Testis (tissue), 3 donors: ENCODE results near the gene MFSD12. TPM values are rescaled to one million over a fixed set of nuclear protein-coding genes. Genes with fewer than 3 reads are reported as not detected.
"Not testable (repeated sequence)": the region's sequence is repeated elsewhere in the genome, so short reads cannot be mapped to it uniquely, and the experiment has no call there.

Experiments
- DNase-seq: peaks from one replicate; pipeline ENCODE4 v3.0.0-alpha.2; 2019
- H3K27ac ChIP-seq, 2 donors: fragments of 200-600 bp; sonication (generic); one replicate each; pipeline ENCODE4 v1.5.1; 2019
- H3K27me3 ChIP-seq: fragments of 200-600 bp; sonication (generic); one replicate; pipeline ENCODE4 v1.5.1; 2019
- H3K36me3 ChIP-seq: fragments of 200-600 bp; sonication (generic); one replicate; pipeline ENCODE4 v1.5.1; 2017; ENCODE audit warnings: low read depth; ENCODE audit errors: missing control alignments
- H3K4me1 ChIP-seq: fragments of 200-600 bp; sonication (generic); one replicate; pipeline ENCODE4 v1.5.1; 2019
- H3K4me3 ChIP-seq, 2 donors: fragments of 200-600 bp; sonication (generic); one replicate each; pipeline ENCODE4 v1.5.1; 2017 to 2019
- H3K9me3 ChIP-seq: fragments of 200-600 bp; sonication (generic); one replicate; pipeline ENCODE4 v1.5.1; 2017
- POLR2A ChIP-seq: fragments of 450-650 bp; IDR thresholded peaks from one replicate; pipeline ENCODE4 v1.6.1; 2017; ENCODE audit warnings: antibody characterized with exemption, mild to moderate bottlenecking, moderate library complexity
- WGBS, 2 donors: methylation state at CpG; one replicate each; pipeline ENCODE4 v1.1.5; 2018; 5-methylcytosine and 5-hydroxymethylcytosine counted together
- intact Hi-C: fragments of 100-400 bp; cut with DNase I; formaldehyde crosslinking; loops from one replicate; pipeline ENCODE4 v1.15.1; 2023; ENCODE audit warnings: low total_unique reads
- polyA plus RNA-seq: library from polyadenylated mRNA; stranded (reverse); fragments of 350-450 nt; fragmentation: Illumina TruSeq; extraction: RNeasy Lipid Tissue Mini Kit (QIAGEN cat#74804); gene quantifications from one replicate; pipeline ENCODE4 v1.2.3, GENCODE V29; 2014; ENCODE audit warnings: low read depth, low replicate concordance; ENCODE audit not compliant: insufficient read depth
- total RNA-seq, 2 donors: library from RNA; depleted of rRNA; stranded (reverse); fragments of >200 nt; gene quantifications; one replicate each; pipeline ENCODE4 v1.2.3, GENCODE V29; 2016
- TF ChIP-seq, protein P1 (sequence below), 3 experiments: fragments of 450-650 bp in 2 of 3; fragments of 200-600 bp in 1 of 3; sonication (generic) in 1 of 3; IDR thresholded peaks; one replicate each; pipeline ENCODE4 v1.5.1; 2016 to 2019; ENCODE audit warnings: antibody characterized with exemption in 3 of 3, mild to moderate bottlenecking in 2 of 3, moderate library complexity in 1 of 3

The MFSD12 gene
- total and polyA plus RNA-seq, 3 donors from 2014 or later = 32.8 to 95.1 (median 83.9) TPM

DNA sequence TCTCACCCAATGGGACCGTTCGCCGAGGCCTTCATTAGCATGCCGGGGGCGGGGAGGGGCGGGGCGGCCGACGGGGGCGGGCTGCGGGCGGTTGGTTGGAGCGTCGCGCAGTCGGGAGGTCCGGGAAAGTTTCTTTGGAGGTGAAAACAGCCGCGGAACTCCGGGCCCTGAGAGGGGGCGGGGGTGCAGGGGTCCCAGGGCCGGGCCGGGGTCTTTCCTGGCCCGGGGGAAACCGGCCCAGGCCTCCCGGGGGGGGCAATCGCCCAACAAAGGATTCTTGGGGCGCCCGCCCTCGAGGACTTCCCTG lies 15.4 kb upstream of the MFSD12 start, which contains the start of gene HMG20B:
Gene HMG20B (plus strand): TSS at position 90 of the 307 bp plus-strand sequence. CDS start 366 bp downstream, outside the sequence.
- H3K36me3 ChIP-seq = no peaks in the 10 kb centered on the region
- DNase-seq = no peak
- peak within 1 kb of the TSS; percentile 83 to 89 for H3K4me3 ChIP-seq
- intact Hi-C loops = no loop called here
- H3K27ac ChIP-seq = peak within 1 kb of the TSS; percentile 20 to 81
- TF ChIP-seq, protein P1, sequence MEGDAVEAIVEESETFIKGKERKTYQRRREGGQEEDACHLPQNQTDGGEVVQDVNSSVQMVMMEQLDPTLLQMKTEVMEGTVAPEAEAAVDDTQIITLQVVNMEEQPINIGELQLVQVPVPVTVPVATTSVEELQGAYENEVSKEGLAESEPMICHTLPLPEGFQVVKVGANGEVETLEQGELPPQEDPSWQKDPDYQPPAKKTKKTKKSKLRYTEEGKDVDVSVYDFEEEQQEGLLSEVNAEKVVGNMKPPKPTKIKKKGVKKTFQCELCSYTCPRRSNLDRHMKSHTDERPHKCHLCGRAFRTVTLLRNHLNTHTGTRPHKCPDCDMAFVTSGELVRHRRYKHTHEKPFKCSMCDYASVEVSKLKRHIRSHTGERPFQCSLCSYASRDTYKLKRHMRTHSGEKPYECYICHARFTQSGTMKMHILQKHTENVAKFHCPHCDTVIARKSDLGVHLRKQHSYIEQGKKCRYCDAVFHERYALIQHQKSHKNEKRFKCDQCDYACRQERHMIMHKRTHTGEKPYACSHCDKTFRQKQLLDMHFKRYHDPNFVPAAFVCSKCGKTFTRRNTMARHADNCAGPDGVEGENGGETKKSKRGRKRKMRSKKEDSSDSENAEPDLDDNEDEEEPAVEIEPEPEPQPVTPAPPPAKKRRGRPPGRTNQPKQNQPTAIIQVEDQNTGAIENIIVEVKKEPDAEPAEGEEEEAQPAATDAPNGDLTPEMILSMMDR (IDR thresholded peaks at IDR 0.05) = no peak
- no peak for TF ChIP-seq POLR2A
- no peaks in the 10 kb centered on the region for H3K9me3 ChIP-seq
- H3K27me3 ChIP-seq = no peaks in the 10 kb centered on the region
- peaks cover 9% of the 10 kb centered on the region for H3K4me1 ChIP-seq
- 1% methylated on average over 28 of the region's 30 CpGs; no CpG with 5 or more reads in 1 of the 2 donors for WGBS, 2 donors

GRCh38 chr19:3572132-3572854 lies 14.9 kb upstream of the MFSD12 start:
- peak overlapping the region in 1 of 2 donors; percentile 6 for H3K27ac ChIP-seq
- peak; percentile 100 for DNase-seq
- H3K4me3 ChIP-seq = peak overlapping the region; percentile 83 to 89
- H3K9me3 ChIP-seq = no peaks in the 10 kb centered on the region
- H3K36me3 ChIP-seq = no peaks in the 10 kb centered on the region
- H3K27me3 ChIP-seq = no peaks in the 10 kb centered on the region
- no peak for TF ChIP-seq POLR2A
- TF ChIP-seq, protein P1 (IDR thresholded peaks at IDR 0.05) = no peak
- peaks cover 9% of the 10 kb centered on the region for H3K4me1 ChIP-seq
- 2 to 7% methylated on average over 6 to 44 of the region's 48 CpGs for WGBS, 2 donors
- intact Hi-C loops = no loop called here

GRCh38 chr19:3570606-3571011 lies 13.2 kb upstream of the MFSD12 start:
- no peak for TF ChIP-seq POLR2A
- 75 to 78% methylated on average over 7 of the region's 7 CpGs for WGBS, 2 donors
- H3K27ac ChIP-seq = no peak overlapping the region
- no peaks in the 10 kb centered on the region for H3K9me3 ChIP-seq
- no peaks in the 10 kb centered on the region for H3K27me3 ChIP-seq
- no peaks in the 10 kb centered on the region for H3K36me3 ChIP-seq
- intact Hi-C loops = no loop called here
- H3K4me3 ChIP-seq = no peak overlapping the region
- DNase-seq = no peak
- H3K4me1 ChIP-seq = peaks cover 9% of the 10 kb centered on the region

DNA sequence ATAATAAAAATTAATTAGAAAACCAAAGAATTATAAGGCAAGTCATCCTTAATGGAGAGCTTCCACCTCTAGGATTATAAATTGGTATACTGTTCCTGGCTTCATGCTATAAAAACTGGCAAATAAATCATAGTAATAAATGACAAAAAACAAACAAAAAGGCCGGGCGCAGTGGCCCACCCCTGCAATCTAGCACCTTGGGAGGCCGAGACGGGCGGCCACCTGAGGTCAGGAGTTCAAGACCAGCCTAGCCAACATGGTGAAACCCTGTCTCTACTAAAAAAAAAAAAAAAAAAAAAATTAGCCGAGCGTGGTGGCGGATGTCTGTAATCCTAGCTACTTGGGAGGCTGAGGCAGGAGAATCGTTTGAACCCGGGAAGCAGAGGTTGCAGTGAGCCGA lies 12.7 kb upstream of the MFSD12 start:
- 89 to 91% methylated on average over 11 of the region's 11 CpGs for WGBS, 2 donors
- H3K9me3 ChIP-seq, H3K4me1 ChIP-seq, DNase-seq, H3K36me3 ChIP-seq, H3K27me3 ChIP-seq, H3K27ac ChIP-seq, H3K4me3 ChIP-seq, intact Hi-C loops: not testable (repeated sequence)

- Histone ChIP-seq H3K4me3 (no peak overlapping the region), H3K4me1 (no peaks in the 10 kb centered on the region), H3K27me3 (no peaks in the 10 kb centered on the region), H3K9me3 (no peaks in the 10 kb centered on the region), H3K36me3 (no peaks in the 10 kb centered on the region), H3K27ac (no peak overlapping the region)
- TF ChIP-seq, protein P1 (IDR thresholded peaks at IDR 0.05) = no peak
- no peak for TF ChIP-seq POLR2A
- intact Hi-C loops = no loop called here
- WGBS, 2 donors = 82 to 84% methylated on average over 19 of the region's 19 CpGs
- no peak for DNase-seq
Observed at GRCh38 chr19:3565139-3565538, 7.8 kb upstream of the MFSD12 start.
